ENCODE data around the gene CPNE2. TPM values are rescaled to one million over a fixed set of nuclear protein-coding genes. Genes with fewer than 3 reads are reported as not detected.

CPNE2 gene
- total RNA-seq, 1 experiment from 2014 or later: 14.5 TPM

DNA sequence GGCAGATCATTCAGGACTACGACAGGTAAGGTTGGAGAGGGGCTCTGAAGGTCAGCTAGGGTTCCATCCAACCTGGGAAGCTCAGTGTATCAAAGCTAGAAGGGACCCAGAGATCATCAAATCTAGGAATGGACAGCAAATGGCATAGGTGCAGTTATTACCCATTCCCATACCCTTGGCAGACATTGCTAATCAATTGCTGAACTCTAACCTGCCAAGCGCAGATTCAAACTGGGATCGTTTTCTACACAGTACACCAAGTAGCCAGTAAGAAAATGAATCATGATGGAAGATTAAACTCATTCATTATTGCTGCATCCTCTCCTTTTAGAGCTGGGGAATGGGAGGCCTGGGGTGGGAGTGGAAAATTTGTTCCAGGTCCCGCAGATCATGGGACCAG is 33.6 kb downstream of the CPNE2 start:
- Histone ChIP-seq H4K20me1 (ENCODE audit: low read length) (no peaks in the 10 kb centered on the region), H3K27ac (ENCODE audit: low read length) (no peak overlapping the region), H2AFZ (ENCODE audit: low read length) (no peak overlapping the region), H3K9me3 (ENCODE audit: low read length) (no peaks in the 10 kb centered on the region), H3K4me3 (ENCODE audit: low read length) (no peak overlapping the region), H3K36me3 (ENCODE audit: low read depth, low read length) (no peaks in the 10 kb centered on the region), H3F3A (ENCODE audit: low read length, unreplicated experiment) (no peaks in the 10 kb centered on the region), H3K4me1 (ENCODE audit: insufficient read depth, low read length) (no peaks in the 10 kb centered on the region), H3K4me2 (ENCODE audit: low read length) (no peak overlapping the region), H3K27me3 (ENCODE audit: low read length) (no peaks in the 10 kb centered on the region), H3K79me2 (ENCODE audit: low read length) (no peaks in the 10 kb centered on the region), H3K9me2 (replicated peaks; ENCODE audit: low read length) (no peaks in the 10 kb centered on the region), H3K9ac (ENCODE audit: low read length) (no peak overlapping the region)
- ChIA-PET CTCF (no interaction called here), POLR2A (ENCODE audit: unreplicated experiment) (no interaction called here)
- ATAC-seq: no peak
- intact Hi-C loops (cut with micrococcal nuclease): no loop called here
- DNase-seq: no peak
- BruUV-seq (replicated peaks): no TSS peak
- TF ChIP-seq, protein P1, sequence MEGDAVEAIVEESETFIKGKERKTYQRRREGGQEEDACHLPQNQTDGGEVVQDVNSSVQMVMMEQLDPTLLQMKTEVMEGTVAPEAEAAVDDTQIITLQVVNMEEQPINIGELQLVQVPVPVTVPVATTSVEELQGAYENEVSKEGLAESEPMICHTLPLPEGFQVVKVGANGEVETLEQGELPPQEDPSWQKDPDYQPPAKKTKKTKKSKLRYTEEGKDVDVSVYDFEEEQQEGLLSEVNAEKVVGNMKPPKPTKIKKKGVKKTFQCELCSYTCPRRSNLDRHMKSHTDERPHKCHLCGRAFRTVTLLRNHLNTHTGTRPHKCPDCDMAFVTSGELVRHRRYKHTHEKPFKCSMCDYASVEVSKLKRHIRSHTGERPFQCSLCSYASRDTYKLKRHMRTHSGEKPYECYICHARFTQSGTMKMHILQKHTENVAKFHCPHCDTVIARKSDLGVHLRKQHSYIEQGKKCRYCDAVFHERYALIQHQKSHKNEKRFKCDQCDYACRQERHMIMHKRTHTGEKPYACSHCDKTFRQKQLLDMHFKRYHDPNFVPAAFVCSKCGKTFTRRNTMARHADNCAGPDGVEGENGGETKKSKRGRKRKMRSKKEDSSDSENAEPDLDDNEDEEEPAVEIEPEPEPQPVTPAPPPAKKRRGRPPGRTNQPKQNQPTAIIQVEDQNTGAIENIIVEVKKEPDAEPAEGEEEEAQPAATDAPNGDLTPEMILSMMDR (conservative IDR thresholded peaks at IDR 0.05; ENCODE audit: low read depth, low read length): no peak
- TF ChIP-seq EZH2phosphoT487 (IDR thresholded peaks at IDR 0.05; ENCODE audit: borderline replicate concordance, low read length) (no peak), EZH2 (IDR thresholded peaks at IDR 0.05; ENCODE audit: low read length, unreplicated experiment) (no peak)

DNA sequence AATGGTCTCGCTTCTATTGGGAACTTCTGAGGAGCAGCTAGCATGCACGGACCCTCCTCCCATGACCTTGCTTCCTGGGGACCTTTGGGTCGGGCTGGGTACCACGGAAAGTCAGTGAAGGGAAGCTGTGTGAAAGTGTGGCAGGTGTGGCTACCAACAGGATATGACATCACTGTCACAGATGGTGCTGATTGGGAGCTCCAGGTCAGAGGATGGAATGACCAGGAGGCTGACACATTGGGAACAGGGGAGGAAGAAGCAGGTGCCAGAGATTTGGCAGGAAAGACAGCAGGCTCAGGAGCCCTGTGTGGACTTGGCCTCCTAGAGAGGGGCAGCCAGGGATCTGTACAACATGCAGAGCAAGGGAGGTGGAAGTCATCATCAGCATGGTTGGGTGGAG is 34.0 kb downstream of the CPNE2 start:
- no peak overlapping the region for H3K4me3 ChIP-seq (ENCODE audit: low read length)
- H3K4me1 ChIP-seq (ENCODE audit: insufficient read depth, low read length): no peaks in the 10 kb centered on the region
- DNase-seq (no peak), ATAC-seq (no peak)
- H3K9me3 ChIP-seq (ENCODE audit: low read length): no peaks in the 10 kb centered on the region
- no peaks in the 10 kb centered on the region for H4K20me1 ChIP-seq (ENCODE audit: low read length)
- no peaks in the 10 kb centered on the region for H3F3A ChIP-seq (ENCODE audit: low read length, unreplicated experiment)
- TF ChIP-seq EZH2 (IDR thresholded peaks at IDR 0.05; ENCODE audit: low read length, unreplicated experiment) (no peak), EZH2phosphoT487 (IDR thresholded peaks at IDR 0.05; ENCODE audit: borderline replicate concordance, low read length) (no peak)
- TF ChIP-seq, protein P1 (conservative IDR thresholded peaks at IDR 0.05; ENCODE audit: low read depth, low read length): no peak
- POLR2A ChIA-PET (ENCODE audit: unreplicated experiment): no interaction called here
- CTCF ChIA-PET: no interaction called here
- no peaks in the 10 kb centered on the region for H3K9me2 ChIP-seq (replicated peaks; ENCODE audit: low read length)
- BruUV-seq (replicated peaks): no TSS peak
- H2AFZ ChIP-seq (ENCODE audit: low read length): no peak overlapping the region
- no peak overlapping the region for H3K27ac ChIP-seq (ENCODE audit: low read length)
- H3K79me2 ChIP-seq (ENCODE audit: low read length): no peaks in the 10 kb centered on the region
- H3K27me3 ChIP-seq (ENCODE audit: low read length): no peaks in the 10 kb centered on the region
- no peak overlapping the region for H3K4me2 ChIP-seq (ENCODE audit: low read length)
- H3K36me3 ChIP-seq (ENCODE audit: low read depth, low read length): no peaks in the 10 kb centered on the region
- intact Hi-C loops (cut with micrococcal nuclease): no loop called here
- no peak overlapping the region for H3K9ac ChIP-seq (ENCODE audit: low read length)

DNA sequence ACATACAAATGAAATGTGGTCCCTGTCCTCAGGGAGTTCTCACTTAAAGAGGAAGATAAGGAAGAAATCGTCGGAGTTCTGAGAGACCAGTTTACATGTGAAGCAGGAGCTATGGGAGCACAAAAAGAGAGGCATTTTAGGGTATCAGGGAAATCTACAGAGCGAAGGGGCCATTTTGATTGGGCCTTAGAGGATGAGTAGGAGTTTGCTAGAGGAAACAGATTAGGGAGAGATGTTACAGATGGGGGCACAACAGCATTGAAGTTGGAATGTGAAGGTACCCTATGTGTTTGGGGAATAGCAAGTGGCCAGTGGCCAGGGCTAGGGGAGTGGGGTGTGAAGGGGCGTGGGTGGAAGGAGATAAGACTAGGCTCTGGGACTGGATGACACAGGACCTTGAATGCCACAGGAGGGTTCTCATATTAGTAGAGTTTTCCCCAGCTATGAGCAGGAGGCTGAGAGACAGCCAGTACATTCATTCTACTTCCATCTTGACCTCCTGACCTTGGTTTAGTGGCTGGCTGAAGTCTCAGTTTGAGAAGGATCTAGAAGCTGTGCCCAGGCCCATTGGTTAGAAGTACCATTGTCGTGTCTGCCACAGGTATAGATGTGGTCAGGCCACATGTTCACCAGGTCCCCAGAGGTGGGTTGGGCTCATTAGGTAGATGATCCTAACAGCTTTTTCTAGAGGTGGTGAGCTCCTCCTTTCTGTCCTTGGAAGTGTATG is 34.8 kb downstream of the CPNE2 start:
- Histone ChIP-seq H3K9me3 (ENCODE audit: low read length) (no peaks in the 10 kb centered on the region), H3K36me3 (ENCODE audit: low read depth, low read length) (no peaks in the 10 kb centered on the region), H3K27ac (ENCODE audit: low read length) (no peak overlapping the region), H3K4me2 (ENCODE audit: low read length) (no peak overlapping the region), H2AFZ (ENCODE audit: low read length) (no peak overlapping the region), H3F3A (ENCODE audit: low read length, unreplicated experiment) (no peaks in the 10 kb centered on the region), H4K20me1 (ENCODE audit: low read length) (no peaks in the 10 kb centered on the region), H3K4me3 (ENCODE audit: low read length) (no peak overlapping the region), H3K9me2 (replicated peaks; ENCODE audit: low read length) (no peaks in the 10 kb centered on the region), H3K27me3 (ENCODE audit: low read length) (no peaks in the 10 kb centered on the region), H3K4me1 (ENCODE audit: insufficient read depth, low read length) (no peaks in the 10 kb centered on the region), H3K9ac (ENCODE audit: low read length) (no peak overlapping the region), H3K79me2 (ENCODE audit: low read length) (no peaks in the 10 kb centered on the region)
- ATAC-seq (no peak), DNase-seq (no peak)
- ChIA-PET POLR2A (ENCODE audit: unreplicated experiment) (no interaction called here), CTCF (no interaction called here)
- no TSS peak for BruUV-seq (replicated peaks)
- intact Hi-C loops (cut with micrococcal nuclease): no loop called here
- TF ChIP-seq EZH2 (IDR thresholded peaks at IDR 0.05; ENCODE audit: low read length, unreplicated experiment): no peak
- TF ChIP-seq EZH2phosphoT487 (IDR thresholded peaks at IDR 0.05; ENCODE audit: borderline replicate concordance, low read length): no peak
- TF ChIP-seq, protein P1 (conservative IDR thresholded peaks at IDR 0.05; ENCODE audit: low read depth, low read length): no peak
